ENCODE data around the gene GALT. TPM values are rescaled to one million over a fixed set of nuclear protein-coding genes. Genes with fewer than 3 reads are reported as not detected.

Gene GALT
- total RNA-seq, 1 donor from 2014 or later, result 30.2 TPM

- DNase-seq (ENCODE audit: low read depth), result peak; percentile 62
These were observed 5.6 kb downstream of the GALT start, which contains the start of gene IL11RA for GRCh38 chr9:34651876-34652601. IL11RA (plus strand) TSS chr9:34652185; CDS start chr9:34655218, 3,033 bp downstream.

- DNase-seq (ENCODE audit: low read depth), result no peak
These were observed 6.1 kb downstream of the GALT start for GRCh38 chr9:34652602-34653000.

GRCh38 chr9:34653151-34654072 lies 6.9 kb downstream of the GALT start:
- DNase-seq (ENCODE audit: low read depth), result no peak

GRCh38 chr9:34654323-34655051 lies 8.0 kb downstream of the GALT start:
- no peak for DNase-seq (ENCODE audit: low read depth)

- DNase-seq (ENCODE audit: low read depth), result no peak
These were observed 8.9 kb downstream of the GALT start for GRCh38 chr9:34655394-34655793.

- DNase-seq (ENCODE audit: low read depth), result no peak
These were observed 10.5 kb downstream of the GALT start for GRCh38 chr9:34656992-34657391.

- DNase-seq (ENCODE audit: low read depth), result no peak
These were observed 12.0 kb downstream of the GALT start for GRCh38 chr9:34658461-34658860.

GRCh38 chr9:34659592-34660253 lies 13.2 kb downstream of the GALT start:
- DNase-seq (ENCODE audit: low read depth), result peak; percentile 52

- no peak for DNase-seq (ENCODE audit: low read depth)
These were observed 16.2 kb downstream of the GALT start, which contains the start of gene CCL27 for GRCh38 chr9:34662526-34663302. CCL27 (minus strand) TSS chr9:34662657; CDS start chr9:34662633, 24 bp downstream.

GRCh38 chr9:34663303-34663605 lies 16.8 kb downstream of the GALT start:
- DNase-seq (ENCODE audit: low read depth), result no peak

GRCh38 chr9:34664281-34665066 lies 18.0 kb downstream of the GALT start:
- DNase-seq (ENCODE audit: low read depth), result peak; percentile 74

GRCh38 chr9:34665067-34665380 lies 18.5 kb downstream of the GALT start:
- no peak for DNase-seq (ENCODE audit: low read depth)

- DNase-seq (ENCODE audit: low read depth), result peak; percentile 88
These were observed 19.1 kb downstream of the GALT start for GRCh38 chr9:34665381-34666250.

- no peak for DNase-seq (ENCODE audit: low read depth)
These were observed 23.5 kb downstream of the GALT start for GRCh38 chr9:34669809-34670562.

- no peak for DNase-seq (ENCODE audit: low read depth)
These were observed 24.8 kb downstream of the GALT start for GRCh38 chr9:34671307-34671706.

GRCh38 chr9:34674440-34674839 lies 28.0 kb downstream of the GALT start:
- DNase-seq (ENCODE audit: low read depth), result no peak

GRCh38 chr9:34675048-34675714 lies 28.7 kb downstream of the GALT start:
- peak; percentile 20 for DNase-seq (ENCODE audit: low read depth)

- no peak for DNase-seq (ENCODE audit: low read depth)
These were observed 29.4 kb downstream of the GALT start for GRCh38 chr9:34675869-34676268.
